KMS-11 (cell line): ENCODE measurements around the gene CHRNB1.

Source experiments
- H2AFZ ChIP-seq: fragments of 200-600 bp; sonication (generic); 2 replicates; pipeline ENCODE4 v1.6.1; 2016; ENCODE audit warnings: antibody characterized with exemption, mixed run types, low read depth
- H3K27ac ChIP-seq: fragments of 200-600 bp; sonication (generic); 2 replicates; pipeline ENCODE4 v1.6.1; 2016; ENCODE audit warnings: mild to moderate bottlenecking, mixed run types
- H3K27me3 ChIP-seq: fragments of 200-600 bp; sonication (generic); 2 replicates; pipeline ENCODE4 v1.6.1; 2017; ENCODE audit warnings: mild to moderate bottlenecking, low read depth, mixed run types, moderate library complexity; ENCODE audit not compliant: insufficient read depth
- H3K36me3 ChIP-seq: fragments of 200-600 bp; sonication (generic); 2 replicates; pipeline ENCODE4 v1.6.1; 2017; ENCODE audit warnings: mild to moderate bottlenecking, mixed run types; ENCODE audit not compliant: insufficient read depth
- H3K4me1 ChIP-seq: fragments of 200-600 bp; sonication (generic); 2 replicates; pipeline ENCODE4 v1.6.1; 2016; ENCODE audit warnings: mild to moderate bottlenecking, low read depth, mixed run types; ENCODE audit not compliant: poor library complexity, severe bottlenecking
- H3K4me2 ChIP-seq: fragments of 200-600 bp; sonication (generic); 2 replicates; pipeline ENCODE4 v1.7.0; 2016; ENCODE audit warnings: mild to moderate bottlenecking, mixed run types
- H3K4me3 ChIP-seq: fragments of 200-600 bp; sonication (generic); IDR thresholded peaks from 2 replicates; pipeline ENCODE4 v1.6.1; 2017; ENCODE audit warnings: low read depth, low read length, mixed read lengths; ENCODE audit not compliant: insufficient read depth
- H3K79me2 ChIP-seq: fragments of 200-600 bp; sonication (generic); 2 replicates; pipeline ENCODE4 v1.6.1; 2016; ENCODE audit warnings: low read depth, mixed run types; ENCODE audit not compliant: insufficient read depth
- H3K9ac ChIP-seq: fragments of 200-600 bp; sonication (generic); 2 replicates; pipeline ENCODE4 v1.6.1; 2016; ENCODE audit warnings: mild to moderate bottlenecking, mixed run types
- H4K20me1 ChIP-seq: fragments of 200-600 bp; sonication (generic); 2 replicates; pipeline ENCODE4 v1.6.1; 2016; ENCODE audit warnings: mild to moderate bottlenecking, mixed run types; ENCODE audit not compliant: insufficient read depth
- TF ChIP-seq, protein P1 (sequence below): fragments of 200-600 bp; sonication (generic); conservative IDR thresholded peaks from 2 replicates; pipeline ENCODE4 v1.6.1; 2017; ENCODE audit warnings: low read depth, mild to moderate bottlenecking, antibody characterized with exemption, low read length, moderate library complexity, mixed read lengths

The CHRNB1 gene

GRCh38 chr17:7490144-7490543 lies 45.3 kb downstream of the CHRNB1 start:
- Histone ChIP-seq H3K4me1 (no peaks in the 10 kb centered on the region), H3K4me3 (no peak overlapping the region), H3K79me2 (peaks cover 51% of the 10 kb centered on the region), H2AFZ (no peak overlapping the region), H3K36me3 (no peaks in the 10 kb centered on the region), H3K9ac (no peak overlapping the region), H3K4me2 (no peak overlapping the region), H3K27me3 (no peaks in the 10 kb centered on the region), H3K27ac (no peak overlapping the region), H4K20me1 (no peaks in the 10 kb centered on the region)
- TF ChIP-seq, protein P1, sequence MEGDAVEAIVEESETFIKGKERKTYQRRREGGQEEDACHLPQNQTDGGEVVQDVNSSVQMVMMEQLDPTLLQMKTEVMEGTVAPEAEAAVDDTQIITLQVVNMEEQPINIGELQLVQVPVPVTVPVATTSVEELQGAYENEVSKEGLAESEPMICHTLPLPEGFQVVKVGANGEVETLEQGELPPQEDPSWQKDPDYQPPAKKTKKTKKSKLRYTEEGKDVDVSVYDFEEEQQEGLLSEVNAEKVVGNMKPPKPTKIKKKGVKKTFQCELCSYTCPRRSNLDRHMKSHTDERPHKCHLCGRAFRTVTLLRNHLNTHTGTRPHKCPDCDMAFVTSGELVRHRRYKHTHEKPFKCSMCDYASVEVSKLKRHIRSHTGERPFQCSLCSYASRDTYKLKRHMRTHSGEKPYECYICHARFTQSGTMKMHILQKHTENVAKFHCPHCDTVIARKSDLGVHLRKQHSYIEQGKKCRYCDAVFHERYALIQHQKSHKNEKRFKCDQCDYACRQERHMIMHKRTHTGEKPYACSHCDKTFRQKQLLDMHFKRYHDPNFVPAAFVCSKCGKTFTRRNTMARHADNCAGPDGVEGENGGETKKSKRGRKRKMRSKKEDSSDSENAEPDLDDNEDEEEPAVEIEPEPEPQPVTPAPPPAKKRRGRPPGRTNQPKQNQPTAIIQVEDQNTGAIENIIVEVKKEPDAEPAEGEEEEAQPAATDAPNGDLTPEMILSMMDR: no peak

DNA sequence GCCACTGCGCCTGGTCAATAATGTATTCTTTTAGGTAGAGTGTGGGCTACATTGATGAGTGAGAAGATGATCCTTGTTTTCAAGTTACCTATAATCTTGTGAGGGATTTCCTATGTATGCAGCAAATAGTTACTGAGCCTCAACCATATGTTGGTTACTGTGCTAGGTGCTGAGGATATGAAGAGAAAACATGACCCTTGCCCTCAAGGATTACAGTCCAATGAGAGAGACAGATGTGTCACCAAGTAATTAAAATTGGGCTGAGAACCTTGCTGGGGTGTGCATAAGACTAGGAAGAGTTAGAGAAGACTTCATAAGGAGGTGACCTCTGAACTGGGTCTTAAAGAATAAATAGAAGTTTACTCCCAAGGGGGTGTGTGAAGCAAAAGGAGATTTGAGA lies 46.7 kb downstream of the CHRNB1 start:
- H4K20me1 ChIP-seq: no peaks in the 10 kb centered on the region
- no peak overlapping the region for H3K4me3 ChIP-seq
- H3K9ac ChIP-seq: no peak overlapping the region
- H3K4me2 ChIP-seq: no peak overlapping the region
- H3K27me3 ChIP-seq: no peaks in the 10 kb centered on the region
- no peak overlapping the region for H2AFZ ChIP-seq
- TF ChIP-seq, protein P1: no peak
- no peaks in the 10 kb centered on the region for H3K4me1 ChIP-seq
- peaks cover 38% of the 10 kb centered on the region; the same call in 1 of the 2 replicates for H3K79me2 ChIP-seq
- H3K36me3 ChIP-seq: no peaks in the 10 kb centered on the region
- no peak overlapping the region for H3K27ac ChIP-seq

DNA sequence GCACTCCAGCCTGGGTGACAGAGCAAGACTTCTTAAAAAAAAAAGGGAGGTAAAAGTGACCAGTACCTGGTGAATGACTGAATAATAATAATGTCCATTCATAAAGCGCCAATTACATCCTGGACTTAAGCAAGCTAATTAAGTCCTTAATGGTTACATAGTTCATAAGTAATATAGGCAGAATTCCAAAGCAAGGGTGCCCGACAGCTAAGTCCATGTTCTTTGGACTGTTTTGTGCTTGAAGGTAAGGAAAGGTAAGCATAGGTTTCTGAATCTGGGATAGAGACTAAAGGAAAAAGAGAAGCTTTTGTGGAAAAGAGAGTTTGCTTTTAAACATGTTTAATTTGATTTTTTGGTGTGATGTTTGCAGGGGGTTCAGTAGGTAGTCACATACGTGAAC lies 49.1 kb downstream of the CHRNB1 start:
- H3K9ac ChIP-seq: no peak overlapping the region
- H2AFZ ChIP-seq: no peak overlapping the region
- H3K79me2 ChIP-seq: peaks cover 33% of the 10 kb centered on the region; the same call in 1 of the 2 replicates
- TF ChIP-seq, protein P1: no peak
- H3K27me3 ChIP-seq: no peaks in the 10 kb centered on the region
- no peaks in the 10 kb centered on the region for H4K20me1 ChIP-seq
- no peak overlapping the region for H3K4me2 ChIP-seq
- no peak overlapping the region for H3K27ac ChIP-seq
- no peaks in the 10 kb centered on the region for H3K4me1 ChIP-seq
- H3K36me3 ChIP-seq: no peaks in the 10 kb centered on the region
- no peak overlapping the region for H3K4me3 ChIP-seq

GRCh38 chr17:7495906-7496434 lies 51.1 kb downstream of the CHRNB1 start:
- H4K20me1 ChIP-seq: no peaks in the 10 kb centered on the region
- H3K4me1 ChIP-seq: no peaks in the 10 kb centered on the region
- H3K4me3 ChIP-seq: no peak overlapping the region
- no peaks in the 10 kb centered on the region for H3K36me3 ChIP-seq
- peaks cover 19% of the 10 kb centered on the region; the same call in 1 of the 2 replicates for H3K79me2 ChIP-seq
- H3K27ac ChIP-seq: no peak overlapping the region
- no peaks in the 10 kb centered on the region for H3K27me3 ChIP-seq
- no peak overlapping the region for H2AFZ ChIP-seq
- no peak overlapping the region for H3K9ac ChIP-seq
- no peak overlapping the region for H3K4me2 ChIP-seq
- TF ChIP-seq, protein P1: no peak
